OCI-LY1 (cell line): ENCODE data around the gene RRP1B.

Experiments
- H2AFZ ChIP-seq: fragments of 200-600 bp; sonication (generic), shearing (Covaris generic); 2 replicates; pipeline ENCODE4 v1.6.0; 2014; ENCODE audit warnings: antibody characterized with exemption, mild to moderate bottlenecking, low read length
- H3F3A ChIP-seq: fragments of 200-600 bp; sonication (generic), shearing (Covaris generic); 2 replicates; pipeline ENCODE4 v1.6.0; 2014; ENCODE audit warnings: mild to moderate bottlenecking, antibody characterized with exemption, low read length, moderate library complexity; ENCODE audit not compliant: insufficient read depth
- H3K27ac ChIP-seq: fragments of 200-600 bp; sonication (generic); 2 replicates; pipeline ENCODE4 v1.5.1; 2014; ENCODE audit warnings: low read length, mixed run types, mild to moderate bottlenecking, low read depth; ENCODE audit not compliant: poor library complexity, severe bottlenecking
- H3K27me3 ChIP-seq: fragments of 200-600 bp; sonication (generic); 2 replicates; pipeline ENCODE4 v1.6.0; 2014; ENCODE audit warnings: antibody characterized with exemption, mild to moderate bottlenecking, low read length, moderate library complexity; ENCODE audit not compliant: insufficient read depth
- H3K36me3 ChIP-seq: fragments of 200-600 bp; sonication (generic); 2 replicates; pipeline ENCODE4 v1.6.1; 2014; ENCODE audit warnings: mild to moderate bottlenecking, antibody characterized with exemption, low read length, moderate library complexity, mixed read lengths; ENCODE audit not compliant: insufficient read depth
- H3K4me1 ChIP-seq: fragments of 200-600 bp; sonication (generic); 2 replicates; pipeline ENCODE4 v1.5.1; 2014; ENCODE audit warnings: mild to moderate bottlenecking, low read length, moderate library complexity; ENCODE audit not compliant: insufficient read depth, severe bottlenecking
- H3K4me2 ChIP-seq: fragments of 200-600 bp; sonication (generic), shearing (Covaris generic); 2 replicates; pipeline ENCODE4 v1.6.1; 2014; ENCODE audit warnings: low read length
- H3K4me3 ChIP-seq: fragments of 200-600 bp; sonication (generic); 2 replicates; pipeline ENCODE4 v1.5.1; 2014; ENCODE audit warnings: low read length, low read depth, mild to moderate bottlenecking, mixed read lengths; ENCODE audit not compliant: poor library complexity, severe bottlenecking
- H3K79me2 ChIP-seq: fragments of 200-600 bp; shearing (Covaris generic); 2 replicates; pipeline ENCODE4 v1.6.1; 2016; ENCODE audit warnings: mixed run types, low read length, mixed read lengths; ENCODE audit not compliant: insufficient read depth
- H3K9ac ChIP-seq: fragments of 200-600 bp; sonication (generic), shearing (Covaris generic); 2 replicates; pipeline ENCODE4 v1.6.1; 2014; ENCODE audit warnings: mild to moderate bottlenecking, low read length, mixed read lengths
- H3K9me2 ChIP-seq: fragments of 200-600 bp; sonication (generic), shearing (Covaris generic); 2 replicates; pipeline ENCODE4 v1.6.1; 2014; ENCODE audit warnings: low read depth, mild to moderate bottlenecking, low read length, mixed read lengths
- H3K9me3 ChIP-seq: fragments of 200-600 bp; shearing (Covaris generic); 2 replicates; pipeline ENCODE4 v1.6.1; 2014; ENCODE audit warnings: low read length, mixed read lengths
- H4K20me1 ChIP-seq: fragments of 200-600 bp; sonication (generic), shearing (Covaris generic); 2 replicates; pipeline ENCODE4 v1.6.0; 2016; ENCODE audit warnings: mild to moderate bottlenecking, low read length; ENCODE audit not compliant: insufficient read depth
- EZH2 ChIP-seq: fragments of 200-600 bp; sonication (generic), shearing (Covaris generic); IDR thresholded peaks from 2 replicates; pipeline ENCODE4 v1.8.0; 2017; ENCODE audit warnings: borderline replicate concordance, mixed run types, mild to moderate bottlenecking, antibody characterized with exemption, low read length, moderate library complexity, mixed read lengths
- TF ChIP-seq, protein P1 (sequence below): fragments of 200-600 bp; sonication (generic), shearing (Covaris generic); IDR thresholded peaks from 2 replicates; pipeline ENCODE4 v1.5.1; 2017; ENCODE audit warnings: mild to moderate bottlenecking, antibody characterized with exemption, low read length, moderate library complexity, mixed read lengths

RRP1B gene

DNA sequence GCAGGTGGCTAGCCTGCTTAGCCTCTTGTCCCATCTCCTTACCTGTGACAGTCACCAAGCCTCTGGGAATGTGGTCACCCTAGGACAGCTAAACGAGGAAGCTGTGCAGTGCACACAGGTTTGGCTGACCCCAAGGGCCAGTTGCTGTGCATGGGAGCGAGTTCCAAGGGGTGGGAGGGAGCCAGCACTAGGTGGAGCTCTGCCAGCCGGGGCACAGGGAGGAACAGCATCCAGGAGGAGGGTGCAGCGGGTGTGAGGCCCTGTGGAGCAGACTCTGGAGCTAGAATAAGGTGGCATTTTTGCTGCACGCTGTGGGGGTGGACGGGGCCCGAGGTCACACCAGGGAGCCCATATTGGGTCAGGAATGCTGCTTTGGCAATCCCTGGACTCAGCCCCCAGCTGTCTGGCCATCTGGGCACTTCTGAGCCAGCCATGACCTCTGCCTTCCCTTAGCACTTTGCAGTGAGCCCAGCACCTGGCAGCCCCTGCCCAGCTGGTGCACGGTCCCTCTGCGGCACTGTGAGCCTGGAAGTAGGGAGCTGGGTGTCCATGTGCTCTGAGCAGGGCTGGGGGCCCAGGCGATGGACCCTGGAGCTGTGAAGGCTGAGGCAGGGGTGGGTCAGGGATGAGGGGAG is 68.3 kb downstream of the RRP1B start:
- Histone ChIP-seq H3K27ac (peak overlapping the region; percentile 53), H3F3A (no peaks in the 10 kb centered on the region), H3K4me3 (peak overlapping the region; percentile 61), H3K4me1 (peaks cover 60% of the 10 kb centered on the region), H3K9ac (peak overlapping the region; percentile 73; the same call in 1 of the 2 replicates), H3K79me2 (no peaks in the 10 kb centered on the region), H3K36me3 (peaks cover 8% of the 10 kb centered on the region), H2AFZ (no peak overlapping the region), H3K9me3 (no peaks in the 10 kb centered on the region), H3K9me2 (no peaks in the 10 kb centered on the region), H4K20me1 (no peaks in the 10 kb centered on the region), H3K4me2 (peak overlapping the region; percentile 69), H3K27me3 (no peaks in the 10 kb centered on the region)
- no peak for TF ChIP-seq EZH2
- TF ChIP-seq, protein P1, sequence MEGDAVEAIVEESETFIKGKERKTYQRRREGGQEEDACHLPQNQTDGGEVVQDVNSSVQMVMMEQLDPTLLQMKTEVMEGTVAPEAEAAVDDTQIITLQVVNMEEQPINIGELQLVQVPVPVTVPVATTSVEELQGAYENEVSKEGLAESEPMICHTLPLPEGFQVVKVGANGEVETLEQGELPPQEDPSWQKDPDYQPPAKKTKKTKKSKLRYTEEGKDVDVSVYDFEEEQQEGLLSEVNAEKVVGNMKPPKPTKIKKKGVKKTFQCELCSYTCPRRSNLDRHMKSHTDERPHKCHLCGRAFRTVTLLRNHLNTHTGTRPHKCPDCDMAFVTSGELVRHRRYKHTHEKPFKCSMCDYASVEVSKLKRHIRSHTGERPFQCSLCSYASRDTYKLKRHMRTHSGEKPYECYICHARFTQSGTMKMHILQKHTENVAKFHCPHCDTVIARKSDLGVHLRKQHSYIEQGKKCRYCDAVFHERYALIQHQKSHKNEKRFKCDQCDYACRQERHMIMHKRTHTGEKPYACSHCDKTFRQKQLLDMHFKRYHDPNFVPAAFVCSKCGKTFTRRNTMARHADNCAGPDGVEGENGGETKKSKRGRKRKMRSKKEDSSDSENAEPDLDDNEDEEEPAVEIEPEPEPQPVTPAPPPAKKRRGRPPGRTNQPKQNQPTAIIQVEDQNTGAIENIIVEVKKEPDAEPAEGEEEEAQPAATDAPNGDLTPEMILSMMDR, result no peak; the same call in 1 of the 2 replicates

DNA sequence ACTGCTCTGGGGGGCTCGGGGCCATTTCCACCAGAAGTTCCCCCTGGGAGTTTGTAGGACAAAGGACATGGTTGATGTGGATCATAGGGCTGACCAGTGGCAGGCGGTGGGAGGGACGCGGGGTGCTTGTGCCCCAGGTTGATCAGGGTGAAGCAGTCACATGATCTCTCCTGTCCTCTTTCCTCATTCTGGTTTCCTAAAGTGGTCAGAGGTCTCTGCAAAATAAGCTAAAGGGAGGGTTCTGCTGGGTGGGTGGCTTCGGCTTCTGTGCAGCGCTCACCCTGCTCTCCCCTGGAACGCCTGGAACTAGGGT is 68.8 kb downstream of the RRP1B start:
- Histone ChIP-seq H3K9me2 (no peaks in the 10 kb centered on the region), H3K4me1 (peaks cover 60% of the 10 kb centered on the region), H3K4me2 (peak overlapping the region; percentile 69), H3K79me2 (no peaks in the 10 kb centered on the region), H3K4me3 (peak overlapping the region; percentile 61), H3K9ac (peak overlapping the region; percentile 73), H3K27me3 (no peaks in the 10 kb centered on the region), H3K36me3 (peaks cover 8% of the 10 kb centered on the region), H3K9me3 (no peaks in the 10 kb centered on the region), H4K20me1 (no peaks in the 10 kb centered on the region), H3K27ac (peak overlapping the region; percentile 53), H2AFZ (no peak overlapping the region), H3F3A (no peaks in the 10 kb centered on the region)
- TF ChIP-seq, protein P1, result no peak
- TF ChIP-seq EZH2, result no peak

DNA sequence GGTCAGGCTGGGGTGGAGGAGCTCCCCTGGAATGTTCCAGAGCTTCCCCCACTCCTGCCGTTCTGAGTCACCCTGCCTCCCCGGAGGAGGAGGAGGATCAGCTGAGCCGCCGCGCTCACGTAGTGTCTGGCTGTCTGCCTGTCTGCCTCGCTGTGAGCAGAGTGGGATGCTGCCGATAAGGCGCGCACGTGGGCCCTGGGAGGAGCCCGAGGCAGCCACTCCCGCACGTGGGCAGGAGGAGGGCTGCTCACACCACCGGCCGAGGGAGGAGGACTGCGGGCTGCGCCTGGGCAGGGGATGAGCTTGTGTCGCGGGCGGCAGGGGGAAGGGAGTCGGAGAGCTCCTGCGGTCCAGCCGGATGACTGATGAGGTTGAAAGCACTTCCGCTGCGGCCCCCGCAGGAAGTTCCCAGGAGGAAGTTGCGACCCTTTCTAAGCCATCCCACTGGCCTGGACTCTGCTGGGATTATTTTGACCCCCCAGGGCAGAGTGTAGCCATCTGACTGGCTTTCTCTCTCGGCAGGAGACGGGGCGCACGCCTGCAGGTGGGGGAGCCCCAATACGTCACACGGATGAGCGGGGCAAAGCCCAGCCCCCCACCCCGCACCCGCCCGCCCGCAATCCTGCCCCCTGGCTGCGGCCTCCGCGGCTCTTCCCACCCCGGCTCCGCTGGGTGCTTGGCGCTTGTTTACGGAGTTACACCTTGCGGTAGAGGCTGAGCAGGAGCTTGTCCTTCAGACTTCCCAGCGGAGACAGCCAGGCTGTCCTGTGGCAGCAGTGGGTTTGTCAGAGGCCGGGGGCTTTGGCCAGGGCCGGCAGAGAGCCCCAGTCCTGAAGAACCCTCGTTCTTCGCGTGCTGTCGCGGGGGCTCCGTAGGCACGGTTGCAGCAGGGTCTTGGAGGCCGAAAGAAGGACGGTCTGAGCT is 69.4 kb downstream of the RRP1B start:
- peaks cover 61% of the 10 kb centered on the region for H3K4me1 ChIP-seq
- H3K9ac ChIP-seq, result peak overlapping the region; percentile 73
- no peaks in the 10 kb centered on the region for H3K9me2 ChIP-seq
- no peaks in the 10 kb centered on the region for H3K79me2 ChIP-seq
- H3K4me2 ChIP-seq, result peak overlapping the region; percentile 69
- H4K20me1 ChIP-seq, result no peaks in the 10 kb centered on the region
- H2AFZ ChIP-seq, result no peak overlapping the region
- H3K9me3 ChIP-seq, result no peaks in the 10 kb centered on the region
- H3F3A ChIP-seq, result no peaks in the 10 kb centered on the region
- TF ChIP-seq EZH2, result no peak
- TF ChIP-seq, protein P1, result peak; percentile 26
- peaks cover 3% of the 10 kb centered on the region for H3K36me3 ChIP-seq
- H3K4me3 ChIP-seq, result peak overlapping the region; percentile 61
- peak overlapping the region; percentile 55 for H3K27ac ChIP-seq
- no peaks in the 10 kb centered on the region for H3K27me3 ChIP-seq
